ENCODE results near the gene ADAMTS2. TPM values are rescaled to one million over a fixed set of nuclear protein-coding genes. Genes with fewer than 3 reads are reported as not detected.

Gene ADAMTS2
- polyA plus RNA-seq, 3 donors from 2014 or later, result 0.03 TPM; not detected in 2

GRCh38 chr5:179130101-179130681, 215.1 kb downstream of the ADAMTS2 start:
- H3K27me3 Mint-ChIP-seq (ENCODE audit: low read depth in 3 of 3), result peaks cover 0 to 3% (median 1%) of the 10 kb centered on the region in 3 donors
- H3K4me1 Mint-ChIP-seq, result no peaks in the 10 kb centered on the region
- no peak for DNase-seq
- H3K9me3 Mint-ChIP-seq, result peaks cover 0 to 6% (median 0%) of the 10 kb centered on the region in 6 donors
- H3K27ac Mint-ChIP-seq, result no peak overlapping the region
- H3K36me3 Mint-ChIP-seq, result no peaks in the 10 kb centered on the region
- no peak overlapping the region for H3K4me3 Mint-ChIP-seq

- H3K36me3 Mint-ChIP-seq, result no peaks in the 10 kb centered on the region
- H3K27ac Mint-ChIP-seq, result no peak overlapping the region
- H3K4me3 Mint-ChIP-seq, result no peak overlapping the region
- no peak for DNase-seq
- H3K27me3 Mint-ChIP-seq (ENCODE audit: low read depth in 3 of 3), result peaks cover 0 to 3% (median 1%) of the 10 kb centered on the region in 3 donors
- no peaks in the 10 kb centered on the region for H3K4me1 Mint-ChIP-seq
- peaks cover 0 to 6% (median 0%) of the 10 kb centered on the region in 6 donors for H3K9me3 Mint-ChIP-seq
These were observed 215.6 kb downstream of the ADAMTS2 start for GRCh38 chr5:179129607-179130071.

GRCh38 chr5:179128976-179129375, 216.3 kb downstream of the ADAMTS2 start:
- peaks cover 0 to 3% (median 1%) of the 10 kb centered on the region in 3 donors for H3K27me3 Mint-ChIP-seq (ENCODE audit: low read depth in 3 of 3)
- no peak for DNase-seq
- no peaks in the 10 kb centered on the region for H3K36me3 Mint-ChIP-seq
- H3K4me1 Mint-ChIP-seq, result no peaks in the 10 kb centered on the region
- H3K9me3 Mint-ChIP-seq, result peaks cover 0 to 6% (median 0%) of the 10 kb centered on the region in 6 donors
- no peak overlapping the region for H3K27ac Mint-ChIP-seq
- H3K4me3 Mint-ChIP-seq, result no peak overlapping the region

GRCh38 chr5:179128041-179128365, 217.3 kb downstream of the ADAMTS2 start:
- no peak overlapping the region for H3K4me3 Mint-ChIP-seq
- peaks cover 0 to 6% (median 0%) of the 10 kb centered on the region in 6 donors for H3K9me3 Mint-ChIP-seq
- no peaks in the 10 kb centered on the region for H3K36me3 Mint-ChIP-seq
- H3K4me1 Mint-ChIP-seq, result no peaks in the 10 kb centered on the region
- H3K27me3 Mint-ChIP-seq (ENCODE audit: low read depth in 3 of 3), result peaks cover 0 to 3% (median 1%) of the 10 kb centered on the region in 3 donors
- DNase-seq, result no peak
- H3K27ac Mint-ChIP-seq, result no peak overlapping the region

- no peak for DNase-seq
- peaks cover 0 to 5% (median 0%) of the 10 kb centered on the region in 6 donors for H3K9me3 Mint-ChIP-seq
- no peak overlapping the region for H3K4me3 Mint-ChIP-seq
- peak overlapping the region in 1 of 6 donors; percentile 46 for H3K27ac Mint-ChIP-seq
- H3K36me3 Mint-ChIP-seq, result no peaks in the 10 kb centered on the region
- no peaks in the 10 kb centered on the region for H3K4me1 Mint-ChIP-seq
- H3K27me3 Mint-ChIP-seq (ENCODE audit: low read depth in 3 of 3), result peaks cover 0 to 1% (median 0%) of the 10 kb centered on the region in 3 donors
These were observed 217.9 kb downstream of the ADAMTS2 start for GRCh38 chr5:179127136-179128040.

GRCh38 chr5:179126506-179126991, 218.7 kb downstream of the ADAMTS2 start:
- H3K27me3 Mint-ChIP-seq (ENCODE audit: low read depth in 3 of 3), result no peaks in the 10 kb centered on the region
- no peaks in the 10 kb centered on the region for H3K4me1 Mint-ChIP-seq
- H3K9me3 Mint-ChIP-seq, result peaks cover 0 to 5% (median 0%) of the 10 kb centered on the region in 6 donors
- no peak for DNase-seq
- H3K27ac Mint-ChIP-seq, result no peak overlapping the region
- no peaks in the 10 kb centered on the region for H3K36me3 Mint-ChIP-seq
- no peak overlapping the region for H3K4me3 Mint-ChIP-seq

- Mint-ChIP-seq H3K4me1 (no peaks in the 10 kb centered on the region), H3K4me3 (no peak overlapping the region), H3K36me3 (no peaks in the 10 kb centered on the region), H3K9me3 (peaks cover 0 to 5% (median 0%) of the 10 kb centered on the region in 6 donors), H3K27me3 (ENCODE audit: low read depth in 3 of 3) (peaks cover 0 to 1% (median 0%) of the 10 kb centered on the region in 3 donors), H3K27ac (no peak overlapping the region)
- DNase-seq, result no peak
These were observed 219.3 kb downstream of the ADAMTS2 start for GRCh38 chr5:179125789-179126505.

GRCh38 chr5:179124853-179125788, 220.1 kb downstream of the ADAMTS2 start:
- Mint-ChIP-seq H3K4me1 (no peaks in the 10 kb centered on the region), H3K27me3 (ENCODE audit: low read depth in 3 of 3) (peaks cover 0 to 1% (median 0%) of the 10 kb centered on the region in 3 donors), H3K27ac (no peak overlapping the region), H3K4me3 (no peak overlapping the region), H3K9me3 (peaks cover 0 to 5% (median 2%) of the 10 kb centered on the region in 6 donors), H3K36me3 (no peaks in the 10 kb centered on the region)
- no peak for DNase-seq

GRCh38 chr5:179124273-179124852, 220.9 kb downstream of the ADAMTS2 start:
- DNase-seq, result no peak
- H3K4me3 Mint-ChIP-seq, result no peak overlapping the region
- H3K27me3 Mint-ChIP-seq (ENCODE audit: low read depth in 3 of 3), result peaks cover 0 to 1% (median 0%) of the 10 kb centered on the region in 3 donors
- peaks cover 0 to 8% (median 5%) of the 10 kb centered on the region in 6 donors for H3K9me3 Mint-ChIP-seq
- no peaks in the 10 kb centered on the region for H3K36me3 Mint-ChIP-seq
- no peaks in the 10 kb centered on the region for H3K4me1 Mint-ChIP-seq
- H3K27ac Mint-ChIP-seq, result no peak overlapping the region

- Mint-ChIP-seq H3K27me3 (ENCODE audit: low read depth in 3 of 3) (peaks cover 0 to 1% (median 0%) of the 10 kb centered on the region in 3 donors), H3K4me3 (no peak overlapping the region), H3K36me3 (no peaks in the 10 kb centered on the region), H3K27ac (no peak overlapping the region), H3K9me3 (peaks cover 0 to 8% (median 5%) of the 10 kb centered on the region in 6 donors), H3K4me1 (no peaks in the 10 kb centered on the region)
- DNase-seq, result no peak
These were observed 221.6 kb downstream of the ADAMTS2 start for GRCh38 chr5:179123491-179124272.

GRCh38 chr5:179123109-179123426, 222.2 kb downstream of the ADAMTS2 start:
- H3K36me3 Mint-ChIP-seq, result no peaks in the 10 kb centered on the region
- H3K4me1 Mint-ChIP-seq, result no peaks in the 10 kb centered on the region
- H3K9me3 Mint-ChIP-seq, result peaks cover 0 to 8% (median 4%) of the 10 kb centered on the region in 6 donors
- no peak overlapping the region for H3K27ac Mint-ChIP-seq
- H3K4me3 Mint-ChIP-seq, result no peak overlapping the region
- no peak for DNase-seq
- peaks cover 0 to 1% (median 0%) of the 10 kb centered on the region in 3 donors for H3K27me3 Mint-ChIP-seq (ENCODE audit: low read depth in 3 of 3)
